Common myeloid progenitor, CD34-positive (primary cell): Measurements from ENCODE around the gene SLC15A1.

ENCODE experiments used
- CTCF ChIA-PET: fragments of 350-600 bp; sonication (Branson Sonifier 250); formaldehyde crosslinking; loops from one replicate; lab custom pipeline; 2021; ENCODE audit warnings: antibody characterized with exemption; lab: Charles Lee
- POLR2A ChIA-PET: fragments of 350-600 bp; sonication (Branson Sonifier 250); formaldehyde crosslinking; loops from one replicate; lab custom pipeline; 2021; ENCODE audit warnings: antibody characterized with exemption; lab: Charles Lee
- DNase-seq, 3 donors: peaks; one replicate each; pipeline versions ENCODE4 v3.0.0 to v3.0.0-alpha.2; 2013
- H3K27ac ChIP-seq, 2 experiments: 1 replicate in 1 of 2; 2 replicates in 1 of 2; pipeline ENCODE4 v1.7.0; 2013; ENCODE audit warnings: inconsistent platforms in 2 of 2, low read length in 2 of 2, mild to moderate bottlenecking in 2 of 2, low read depth in 1 of 2, moderate library complexity in 1 of 2; ENCODE audit not compliant: severe bottlenecking in 2 of 2, insufficient read depth in 1 of 2, poor library complexity in 1 of 2
- H3K27me3 ChIP-seq, 5 experiments: replicated peaks in 2 of 5; 1 replicate in 3 of 5; 2 replicates in 2 of 5; pipeline versions ENCODE4 v1.6.1 to v1.7.0; 2013; ENCODE audit warnings: low read length in 4 of 5, mild to moderate bottlenecking in 2 of 5, moderate library complexity in 2 of 5, inconsistent platforms in 1 of 5; ENCODE audit not compliant: insufficient read depth in 5 of 5, control insufficient read depth in 4 of 5
- H3K36me3 ChIP-seq, 4 experiments: 1 replicate in 2 of 4; 2 replicates in 2 of 4; pipeline versions ENCODE4 v1.6.1 to v1.7.0; 2013; ENCODE audit warnings: low read length in 3 of 4, control low read depth in 1 of 4, mild to moderate bottlenecking in 1 of 4; ENCODE audit not compliant: control insufficient read depth in 4 of 4, insufficient read depth in 4 of 4
- H3K4me1 ChIP-seq, 4 experiments: 1 replicate in 3 of 4; 2 replicates in 1 of 4; pipeline versions ENCODE4 v1.6.1 to v1.7.1; 2013; ENCODE audit warnings: low read length in 3 of 4, mild to moderate bottlenecking in 3 of 4, control low read depth in 1 of 4, inconsistent platforms in 1 of 4, moderate library complexity in 1 of 4; ENCODE audit not compliant: control insufficient read depth in 4 of 4, insufficient read depth in 4 of 4; ENCODE audit errors: control extremely low read depth in 1 of 4
- H3K4me3 ChIP-seq, 7 experiments: 1 replicate in 4 of 7; 2 replicates in 3 of 7; pipeline versions ENCODE4 v1.5.1 to v1.7.0; 2013; ENCODE audit warnings: mild to moderate bottlenecking in 7 of 7, low read length in 6 of 7, moderate library complexity in 6 of 7, inconsistent platforms in 2 of 7, low read depth in 2 of 7, control low read depth in 1 of 7; ENCODE audit not compliant: insufficient read depth in 4 of 7, control insufficient read depth in 1 of 7; ENCODE audit errors: extremely low read depth in 1 of 7
- H3K9me3 ChIP-seq, 5 experiments: 1 replicate in 4 of 5; 2 replicates in 1 of 5; pipeline versions ENCODE4 v1.6.1 to v1.7.1; 2013; ENCODE audit warnings: low read length in 4 of 5, mild to moderate bottlenecking in 2 of 5, inconsistent platforms in 1 of 5, low read depth in 1 of 5, moderate library complexity in 1 of 5; ENCODE audit not compliant: control insufficient read depth in 4 of 5, insufficient read depth in 2 of 5; ENCODE audit errors: control extremely low read depth in 1 of 5
- WGBS: methylation state at CpG from one replicate; pipeline ENCODE4 v1.1.5; 2013; ENCODE audit not compliant: insufficient coverage; 5-methylcytosine and 5-hydroxymethylcytosine counted together

The SLC15A1 gene

GRCh38 chr13:98766697-98767096 is 14.2 kb upstream of the SLC15A1 start:
- 77% methylated on average over 11 of the region's 11 CpGs for WGBS
- H3K4me1 ChIP-seq = no peaks in the 10 kb centered on the region
- H3K4me3 ChIP-seq = no peak overlapping the region
- DNase-seq = no peak
- no peak overlapping the region for H3K27ac ChIP-seq
- POLR2A ChIA-PET = no interaction called here
- peaks cover 0 to 1% (median 0%) of the 10 kb centered on the region in 5 experiments for H3K9me3 ChIP-seq
- no peaks in the 10 kb centered on the region for H3K36me3 ChIP-seq
- H3K27me3 ChIP-seq = peaks cover 0 to 19% (median 12%) of the 10 kb centered on the region in 5 experiments
- CTCF ChIA-PET = no interaction called here

GRCh38 chr13:98765996-98766519 is 13.6 kb upstream of the SLC15A1 start:
- Histone ChIP-seq H3K27ac (no peak overlapping the region), H3K9me3 (peaks cover 0 to 1% (median 0%) of the 10 kb centered on the region in 5 experiments), H3K27me3 (peaks cover 0 to 19% (median 10%) of the 10 kb centered on the region in 5 experiments), H3K4me1 (no peaks in the 10 kb centered on the region), H3K36me3 (no peaks in the 10 kb centered on the region), H3K4me3 (no peak overlapping the region)
- WGBS = 98% methylated on average over 8 of the region's 8 CpGs
- ChIA-PET POLR2A (no interaction called here), CTCF (no interaction called here)
- DNase-seq = no peak

GRCh38 chr13:98761986-98762616 is 9.6 kb upstream of the SLC15A1 start:
- H3K4me1 ChIP-seq = no peaks in the 10 kb centered on the region
- WGBS = 94% methylated on average over 14 of the region's 15 CpGs
- CTCF ChIA-PET = no interaction called here

GRCh38 chr13:98761126-98761985 is 8.9 kb upstream of the SLC15A1 start:
- DNase-seq = peak; percentile 6 to 33 (median 19)
- no peak overlapping the region for H3K27ac ChIP-seq
- peaks cover 0 to 13% (median 4%) of the 10 kb centered on the region in 5 experiments for H3K27me3 ChIP-seq
- WGBS = 90% methylated on average over 14 of the region's 15 CpGs
- CTCF ChIA-PET = no interaction called here
- H3K4me3 ChIP-seq = peak overlapping the region in 2 of 7 experiments; percentile 42 to 68
- POLR2A ChIA-PET = interaction anchor here (0.6 kb wide), 1 partner anchor 1711 kb away, joined by 3 read pairs; no protein-coding TSS in a partner anchor
- H3K9me3 ChIP-seq = peaks cover 0 to 9% (median 6%) of the 10 kb centered on the region in 5 experiments
- H3K36me3 ChIP-seq = no peaks in the 10 kb centered on the region
- H3K4me1 ChIP-seq = no peaks in the 10 kb centered on the region

More at GRCh38 chr13:98761986-98762616, 9.6 kb upstream of the SLC15A1 start:
- peak overlapping the region in 2 of 7 experiments; percentile 42 to 68 for H3K4me3 ChIP-seq
- peaks cover 0 to 9% (median 6%) of the 10 kb centered on the region in 5 experiments for H3K9me3 ChIP-seq
- DNase-seq = no peak
- no peak overlapping the region for H3K27ac ChIP-seq
- POLR2A ChIA-PET = no interaction called here
- no peaks in the 10 kb centered on the region for H3K36me3 ChIP-seq
- H3K27me3 ChIP-seq = peaks cover 0 to 10% (median 5%) of the 10 kb centered on the region in 5 experiments

- H3K4me1 ChIP-seq = peaks cover 0 to 9% (median 6%) of the 10 kb centered on the region in 4 experiments
- CTCF ChIA-PET = no interaction called here
- no peak overlapping the region for H3K27ac ChIP-seq
- H3K9me3 ChIP-seq = peaks cover 0 to 18% (median 6%) of the 10 kb centered on the region in 5 experiments
- DNase-seq = no peak
- WGBS = 90% methylated on average over 7 of the region's 9 CpGs
- H3K4me3 ChIP-seq = no peak overlapping the region
- peaks cover 6 to 41% (median 24%) of the 10 kb centered on the region in 5 experiments for H3K27me3 ChIP-seq
- H3K36me3 ChIP-seq = no peaks in the 10 kb centered on the region
- POLR2A ChIA-PET = no interaction called here
These were observed 3.3 kb upstream of the SLC15A1 start for GRCh38 chr13:98755729-98756128.

GRCh38 chr13:98755116-98755515 is 2.6 kb upstream of the SLC15A1 start:
- Histone ChIP-seq H3K4me1 (peaks cover 0 to 9% (median 6%) of the 10 kb centered on the region in 4 experiments), H3K9me3 (peaks cover 0 to 14% (median 3%) of the 10 kb centered on the region in 5 experiments), H3K4me3 (no peak overlapping the region), H3K36me3 (no peaks in the 10 kb centered on the region), H3K27me3 (peaks cover 6 to 46% (median 24%) of the 10 kb centered on the region in 5 experiments), H3K27ac (no peak overlapping the region)
- CTCF ChIA-PET = no interaction called here
- POLR2A ChIA-PET = no interaction called here
- DNase-seq = no peak
- WGBS = 89% methylated on average over 2 of the region's 2 CpGs
